ENCODE data around the gene HSD11B2. TPM values are rescaled to one million over a fixed set of nuclear protein-coding genes. Genes with fewer than 3 reads are reported as not detected.

The HSD11B2 gene
- total and polyA plus RNA-seq, 5 donors from 2014 or later = not detected

DNA sequence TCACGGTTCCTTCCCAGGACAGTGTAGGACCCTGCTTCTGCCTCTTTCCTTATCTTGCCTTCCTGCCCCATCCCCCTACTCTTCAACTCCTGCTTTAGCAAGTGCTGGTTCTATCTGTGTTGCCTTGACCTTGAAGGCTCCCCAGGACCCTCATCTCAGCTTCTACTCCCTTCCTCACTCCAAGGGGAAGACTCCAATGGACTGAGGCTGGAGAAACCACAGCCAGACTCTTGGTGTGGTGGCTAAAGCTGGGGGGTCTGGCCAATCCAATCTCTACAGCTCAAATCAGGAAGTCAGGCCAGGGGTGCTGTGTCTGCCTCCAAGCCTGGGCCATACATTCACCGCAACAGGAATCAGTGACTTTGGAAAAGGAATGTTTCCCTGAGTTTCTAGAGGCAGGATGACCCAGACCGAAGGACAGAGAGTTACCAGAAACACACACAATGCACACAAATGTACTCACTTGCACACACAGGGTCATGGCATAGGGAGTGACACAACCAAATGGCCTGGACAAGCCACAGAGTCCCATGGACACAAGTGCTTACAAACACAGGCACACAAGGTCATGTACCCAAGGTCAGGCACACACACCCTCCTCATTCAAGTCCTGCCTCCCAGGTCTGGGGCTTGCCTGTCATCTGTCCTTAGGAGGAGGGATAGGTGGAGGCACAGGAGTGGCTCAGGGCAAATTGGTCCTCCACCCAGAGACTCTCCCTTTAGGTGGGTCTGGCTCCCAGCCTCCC is 1.7 kb upstream of the HSD11B2 start:
- Mint-ChIP-seq H3K36me3 (peaks cover 4% of the 10 kb centered on the region), H3K4me1 (peaks cover 0 to 15% (median 2%) of the 10 kb centered on the region in 4 donors), H3K27me3 (peaks cover 60% of the 10 kb centered on the region), H3K4me3 (peak overlapping the region; percentile 44 to 69 (median 56)), H3K9me3 (peaks cover 0 to 1% (median 0%) of the 10 kb centered on the region in 7 donors), H3K27ac (no peak overlapping the region)
- H3K9me3 ChIP-seq (ENCODE audit: control insufficient read depth in 2 of 2, low read length in 2 of 2) = no peaks in the 10 kb centered on the region
- H3K36me3 ChIP-seq (ENCODE audit: control insufficient read depth, insufficient read depth, low read length) = no peaks in the 10 kb centered on the region
- no peak for DNase-seq
- no peak overlapping the region for H3K27ac ChIP-seq (ENCODE audit: insufficient read depth, low read length, poor library complexity, severe bottlenecking)
- H3K4me1 ChIP-seq (ENCODE audit: control insufficient read depth, insufficient read depth, low read length, poor library complexity, severe bottlenecking) = peaks cover 14% of the 10 kb centered on the region
- H3K4me3 ChIP-seq (ENCODE audit: low read depth, low read length) = no peak overlapping the region
- ATAC-seq (ENCODE audit: low read depth in 2 of 2) = no peak
- peaks cover 14% of the 10 kb centered on the region for H3K27me3 ChIP-seq (ENCODE audit: control insufficient read depth, insufficient read depth, low read length)

DNA sequence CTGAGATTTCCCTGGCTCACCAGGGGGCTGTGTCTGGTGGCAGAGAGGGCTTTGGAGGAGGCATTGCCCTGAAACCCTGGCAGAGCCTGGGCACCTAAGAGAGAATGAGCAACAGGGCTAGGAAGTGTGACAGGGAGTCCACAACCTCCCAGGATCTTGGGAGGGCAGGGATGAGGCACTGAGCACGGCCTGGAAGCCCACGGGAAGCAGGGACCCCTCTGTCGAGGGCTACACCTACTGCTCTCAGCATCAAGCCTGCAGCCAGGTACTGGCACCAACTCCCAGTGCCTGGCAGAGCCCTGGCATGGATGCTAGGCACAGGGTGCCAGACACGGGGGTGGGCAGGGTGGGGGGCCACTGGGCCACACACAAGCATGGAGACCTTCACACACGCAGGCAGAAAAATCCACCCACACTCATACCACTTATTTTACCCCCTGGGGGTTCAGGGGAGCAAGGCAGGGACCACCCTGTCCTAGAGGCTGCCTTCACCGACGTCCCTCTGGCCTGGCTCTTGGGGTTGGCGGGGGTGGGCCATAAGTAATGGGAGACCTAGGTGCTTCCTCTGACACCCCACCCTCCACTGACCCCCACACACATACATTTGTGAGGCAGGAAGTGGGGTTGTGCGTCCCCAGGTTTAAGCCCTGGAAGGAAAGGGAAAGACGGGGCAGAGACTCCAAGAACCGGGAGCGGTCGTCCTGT is 970 bp upstream of the HSD11B2 start:
- peaks cover 14% of the 10 kb centered on the region for H3K4me1 ChIP-seq (ENCODE audit: control insufficient read depth, insufficient read depth, low read length, poor library complexity, severe bottlenecking)
- Mint-ChIP-seq H3K4me3 (peak overlapping the region; percentile 64 to 86 (median 73)), H3K27me3 (peaks cover 58% of the 10 kb centered on the region), H3K36me3 (peaks cover 4% of the 10 kb centered on the region), H3K27ac (no peak overlapping the region), H3K9me3 (peaks cover 0 to 1% (median 0%) of the 10 kb centered on the region in 7 donors), H3K4me1 (peaks cover 0 to 15% (median 2%) of the 10 kb centered on the region in 4 donors)
- peaks cover 14% of the 10 kb centered on the region for H3K27me3 ChIP-seq (ENCODE audit: control insufficient read depth, insufficient read depth, low read length)
- ATAC-seq (ENCODE audit: low read depth in 2 of 2) = no peak
- no peaks in the 10 kb centered on the region for H3K9me3 ChIP-seq (ENCODE audit: control insufficient read depth in 2 of 2, low read length in 2 of 2)
- H3K27ac ChIP-seq (ENCODE audit: insufficient read depth, low read length, poor library complexity, severe bottlenecking) = no peak overlapping the region
- no peak for DNase-seq
- H3K4me3 ChIP-seq (ENCODE audit: low read depth, low read length) = no peak overlapping the region
- H3K36me3 ChIP-seq (ENCODE audit: control insufficient read depth, insufficient read depth, low read length) = no peaks in the 10 kb centered on the region

DNA sequence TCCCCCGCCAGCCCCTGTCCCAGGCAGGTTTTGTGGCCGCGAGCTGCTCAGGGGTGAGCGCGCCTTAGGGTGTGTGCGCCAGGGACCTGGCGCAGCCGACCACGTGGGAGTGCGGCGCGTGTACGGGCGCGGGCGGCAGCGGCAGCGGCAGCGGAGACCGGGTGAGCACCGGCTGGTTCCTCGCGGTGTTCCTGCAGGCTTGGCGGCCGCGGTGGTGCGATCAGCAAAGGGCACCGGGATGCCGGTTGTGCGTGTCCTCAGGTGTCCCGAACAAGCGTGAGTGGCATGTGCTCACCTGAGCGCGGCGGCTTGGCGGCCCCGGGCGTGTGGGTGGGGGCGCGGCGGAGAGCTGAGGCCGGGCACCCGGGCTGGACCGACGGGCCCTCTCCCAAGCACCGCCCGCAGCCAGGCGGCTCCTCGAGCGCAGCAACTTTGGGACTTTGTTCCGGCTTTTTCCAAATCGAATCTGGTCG is 381 bp upstream of the HSD11B2 start:
- peaks cover 14% of the 10 kb centered on the region for H3K4me1 ChIP-seq (ENCODE audit: control insufficient read depth, insufficient read depth, low read length, poor library complexity, severe bottlenecking)
- H3K36me3 ChIP-seq (ENCODE audit: control insufficient read depth, insufficient read depth, low read length) = no peaks in the 10 kb centered on the region
- Mint-ChIP-seq H3K4me1 (peaks cover 0 to 15% (median 2%) of the 10 kb centered on the region in 4 donors), H3K27me3 (peaks cover 55% of the 10 kb centered on the region), H3K27ac (no peak overlapping the region), H3K4me3 (peak overlapping the region; percentile 37 to 86 (median 73)), H3K36me3 (peaks cover 4% of the 10 kb centered on the region), H3K9me3 (peaks cover 0 to 1% (median 0%) of the 10 kb centered on the region in 7 donors)
- ATAC-seq (ENCODE audit: low read depth in 2 of 2) = peak in 1 of 2 donors; percentile 17
- H3K27me3 ChIP-seq (ENCODE audit: control insufficient read depth, insufficient read depth, low read length) = peaks cover 11% of the 10 kb centered on the region
- no peaks in the 10 kb centered on the region for H3K9me3 ChIP-seq (ENCODE audit: control insufficient read depth in 2 of 2, low read length in 2 of 2)
- no peak overlapping the region for H3K4me3 ChIP-seq (ENCODE audit: low read depth, low read length)
- DNase-seq = peak in 1 of 3 donors; percentile 27
- no peak overlapping the region for H3K27ac ChIP-seq (ENCODE audit: insufficient read depth, low read length, poor library complexity, severe bottlenecking)

DNA sequence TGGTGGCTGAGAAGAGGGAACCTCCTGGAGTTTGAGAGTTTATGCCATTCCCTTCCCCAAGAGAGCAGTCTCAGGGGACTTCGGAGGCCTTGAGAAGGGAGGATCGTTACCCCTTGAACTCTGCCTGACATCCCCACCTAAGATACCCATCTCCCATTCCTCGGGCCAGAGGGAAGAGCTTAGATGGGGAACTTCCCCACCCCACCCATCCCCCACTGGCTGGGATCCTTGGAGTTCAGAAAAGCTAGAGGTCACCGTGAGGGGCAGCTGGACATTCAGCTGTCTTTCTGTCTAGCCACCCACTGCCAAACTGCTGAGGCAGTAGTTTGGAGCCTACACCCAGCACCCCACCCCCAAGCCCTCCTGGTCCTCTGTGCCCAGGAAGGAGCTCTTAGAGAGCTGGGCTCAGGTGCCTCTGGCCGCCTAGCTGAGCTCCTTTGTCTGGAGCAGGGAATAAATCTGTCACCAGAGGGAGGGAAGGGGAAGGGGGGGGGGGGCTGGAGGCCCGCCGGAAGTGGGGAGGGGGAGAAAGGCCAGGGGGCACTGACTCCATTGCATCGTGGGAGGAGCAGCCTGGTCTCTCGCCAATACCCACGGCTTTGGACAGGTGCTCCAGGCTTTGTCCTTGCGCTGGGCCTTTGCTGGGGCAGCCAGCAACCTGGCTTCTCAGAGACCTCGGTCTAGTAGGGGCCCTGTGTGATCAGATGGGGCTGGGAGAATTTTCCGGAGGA is 1.0 kb downstream of the HSD11B2 start:
- no peak overlapping the region for H3K27ac Mint-ChIP-seq

DNA sequence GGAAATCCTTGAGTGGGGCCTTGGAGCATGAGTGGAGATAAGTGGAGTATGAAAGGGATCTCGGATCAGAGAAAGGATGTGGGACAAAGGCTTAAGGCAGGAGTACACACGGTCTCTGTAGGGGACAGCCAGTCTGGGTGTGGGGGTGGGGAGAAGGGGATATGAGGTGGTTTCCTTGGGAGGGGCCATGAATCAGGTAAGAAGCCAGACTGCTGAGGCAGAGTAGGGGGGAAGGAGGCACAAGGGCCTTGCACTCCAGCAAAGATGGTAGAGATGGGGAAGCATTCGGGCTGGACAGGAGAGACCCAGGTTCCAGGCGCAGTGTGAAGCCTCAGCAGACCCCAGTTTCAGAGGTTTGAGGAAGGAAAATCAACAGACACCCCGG is 1.6 kb downstream of the HSD11B2 start:
- Mint-ChIP-seq H3K9me3 (peaks cover 0 to 1% (median 0%) of the 10 kb centered on the region in 7 donors), H3K27me3 (peaks cover 41% of the 10 kb centered on the region), H3K4me3 (peak overlapping the region in 3 of 4 donors; percentile 41 to 77 (median 62)), H3K27ac (no peak overlapping the region), H3K4me1 (peaks cover 0 to 15% (median 2%) of the 10 kb centered on the region in 4 donors), H3K36me3 (peaks cover 8% of the 10 kb centered on the region)
- peaks cover 14% of the 10 kb centered on the region for H3K4me1 ChIP-seq (ENCODE audit: control insufficient read depth, insufficient read depth, low read length, poor library complexity, severe bottlenecking)
- peaks cover 11% of the 10 kb centered on the region for H3K27me3 ChIP-seq (ENCODE audit: control insufficient read depth, insufficient read depth, low read length)
- H3K9me3 ChIP-seq (ENCODE audit: control insufficient read depth in 2 of 2, low read length in 2 of 2) = no peaks in the 10 kb centered on the region
- no peaks in the 10 kb centered on the region for H3K36me3 ChIP-seq (ENCODE audit: control insufficient read depth, insufficient read depth, low read length)
- no peak for ATAC-seq (ENCODE audit: low read depth in 2 of 2)
- no peak overlapping the region for H3K4me3 ChIP-seq (ENCODE audit: low read depth, low read length)
- H3K27ac ChIP-seq (ENCODE audit: insufficient read depth, low read length, poor library complexity, severe bottlenecking) = no peak overlapping the region
- DNase-seq = no peak

More for the DNA sequence above, 1.0 kb downstream of the HSD11B2 start:
- ATAC-seq (ENCODE audit: low read depth in 2 of 2) = no peak
- peak overlapping the region in 3 of 4 donors; percentile 62 to 77 (median 77) for H3K4me3 Mint-ChIP-seq
- Histone ChIP-seq H3K27me3 (ENCODE audit: control insufficient read depth, insufficient read depth, low read length) (peaks cover 11% of the 10 kb centered on the region), H3K4me1 (ENCODE audit: control insufficient read depth, insufficient read depth, low read length, poor library complexity, severe bottlenecking) (peaks cover 14% of the 10 kb centered on the region), H3K4me3 (ENCODE audit: low read depth, low read length) (no peak overlapping the region), H3K9me3 (ENCODE audit: control insufficient read depth in 2 of 2, low read length in 2 of 2) (no peaks in the 10 kb centered on the region), H3K36me3 (ENCODE audit: control insufficient read depth, insufficient read depth, low read length) (no peaks in the 10 kb centered on the region), H3K27ac (ENCODE audit: insufficient read depth, low read length, poor library complexity, severe bottlenecking) (no peak overlapping the region)
- no peak for DNase-seq
- H3K4me1 Mint-ChIP-seq = peaks cover 0 to 15% (median 2%) of the 10 kb centered on the region in 4 donors
- peaks cover 0 to 1% (median 0%) of the 10 kb centered on the region in 7 donors for H3K9me3 Mint-ChIP-seq
- peaks cover 46% of the 10 kb centered on the region for H3K27me3 Mint-ChIP-seq
- H3K36me3 Mint-ChIP-seq = peaks cover 4% of the 10 kb centered on the region

DNA sequence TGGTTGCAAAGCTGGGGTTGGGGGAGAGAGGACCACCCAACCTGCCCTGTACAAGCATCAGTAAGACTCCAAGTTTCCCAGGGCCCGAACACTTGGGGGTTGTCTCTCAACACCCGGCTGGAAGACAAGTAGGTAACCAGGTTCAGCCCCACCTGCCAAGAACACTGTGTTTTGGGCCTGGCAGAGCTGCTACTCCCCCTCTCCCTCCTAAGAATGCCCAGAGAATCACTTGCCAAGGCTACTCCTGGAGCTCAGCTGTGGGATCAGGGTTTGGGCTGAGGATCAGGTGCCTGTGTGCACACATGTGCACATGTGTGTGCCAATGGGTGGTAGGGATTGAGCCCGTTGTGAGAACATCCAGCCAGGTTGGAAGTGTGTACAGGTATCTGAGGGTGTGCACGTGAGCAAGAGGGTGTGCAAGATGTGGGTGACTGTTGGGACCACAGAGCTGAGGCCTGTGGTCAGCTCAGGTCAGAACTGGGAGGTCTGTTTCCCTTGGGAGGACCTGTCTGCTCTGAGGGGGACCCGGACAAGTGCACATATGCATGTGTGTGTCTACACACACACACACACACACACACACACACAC is 2.3 kb downstream of the HSD11B2 start:
- Histone ChIP-seq H3K36me3 (ENCODE audit: control insufficient read depth, insufficient read depth, low read length) (peaks cover under 1% of the 10 kb centered on the region), H3K4me1 (ENCODE audit: control insufficient read depth, insufficient read depth, low read length, poor library complexity, severe bottlenecking) (peaks cover 14% of the 10 kb centered on the region), H3K27ac (ENCODE audit: insufficient read depth, low read length, poor library complexity, severe bottlenecking) (no peak overlapping the region), H3K9me3 (ENCODE audit: control insufficient read depth in 2 of 2, low read length in 2 of 2) (no peaks in the 10 kb centered on the region), H3K27me3 (ENCODE audit: control insufficient read depth, insufficient read depth, low read length) (peaks cover 11% of the 10 kb centered on the region), H3K4me3 (ENCODE audit: low read depth, low read length) (no peak overlapping the region)
- Mint-ChIP-seq H3K27me3 (peaks cover 35% of the 10 kb centered on the region), H3K27ac (no peak overlapping the region), H3K36me3 (peaks cover 8% of the 10 kb centered on the region), H3K4me3 (peak overlapping the region in 1 of 4 donors; percentile 57), H3K4me1 (peaks cover 0 to 15% (median 2%) of the 10 kb centered on the region in 4 donors), H3K9me3 (peaks cover 0 to 1% (median 0%) of the 10 kb centered on the region in 7 donors)
- ATAC-seq (ENCODE audit: low read depth in 2 of 2) = no peak
- DNase-seq = no peak

DNA sequence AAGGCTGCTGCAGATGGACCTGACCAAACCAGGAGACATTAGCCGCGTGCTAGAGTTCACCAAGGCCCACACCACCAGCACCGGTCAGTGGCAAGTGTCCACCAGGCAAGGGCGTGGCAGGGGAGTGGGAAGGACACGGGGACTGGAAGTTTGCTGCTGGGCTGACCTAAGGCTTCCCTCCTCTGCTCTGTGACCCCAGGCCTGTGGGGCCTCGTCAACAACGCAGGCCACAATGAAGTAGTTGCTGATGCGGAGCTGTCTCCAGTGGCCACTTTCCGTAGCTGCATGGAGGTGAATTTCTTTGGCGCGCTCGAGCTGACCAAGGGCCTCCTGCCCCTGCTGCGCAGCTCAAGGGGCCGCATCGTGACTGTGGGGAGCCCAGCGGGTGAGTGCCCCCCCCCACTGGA is 4.8 kb downstream of the HSD11B2 start:
- Mint-ChIP-seq H3K9me3 (peaks cover 0 to 1% (median 0%) of the 10 kb centered on the region in 7 donors), H3K36me3 (peaks cover 12% of the 10 kb centered on the region), H3K4me1 (peaks cover 0 to 7% (median 0%) of the 10 kb centered on the region in 4 donors), H3K4me3 (peak overlapping the region in 1 of 4 donors; percentile 35), H3K27me3 (peaks cover 12% of the 10 kb centered on the region), H3K27ac (no peak overlapping the region)
- peaks cover 10% of the 10 kb centered on the region for H3K36me3 ChIP-seq (ENCODE audit: control insufficient read depth, insufficient read depth, low read length)
- no peak overlapping the region for H3K27ac ChIP-seq (ENCODE audit: insufficient read depth, low read length, poor library complexity, severe bottlenecking)
- ATAC-seq (ENCODE audit: low read depth in 2 of 2) = no peak
- H3K4me3 ChIP-seq (ENCODE audit: low read depth, low read length) = no peak overlapping the region
- DNase-seq = no peak
- H3K9me3 ChIP-seq (ENCODE audit: control insufficient read depth in 2 of 2, low read length in 2 of 2) = no peaks in the 10 kb centered on the region
- H3K27me3 ChIP-seq (ENCODE audit: control insufficient read depth, insufficient read depth, low read length) = peaks cover 2% of the 10 kb centered on the region
- peaks cover 6% of the 10 kb centered on the region for H3K4me1 ChIP-seq (ENCODE audit: control insufficient read depth, insufficient read depth, low read length, poor library complexity, severe bottlenecking)
